Measurements from ENCODE around the gene LPP. TPM values are rescaled to one million over a fixed set of nuclear protein-coding genes. Genes with fewer than 3 reads are reported as not detected.

The LPP gene
- total RNA-seq, 1 experiment from 2014 or later, result 20.4 TPM

DNA sequence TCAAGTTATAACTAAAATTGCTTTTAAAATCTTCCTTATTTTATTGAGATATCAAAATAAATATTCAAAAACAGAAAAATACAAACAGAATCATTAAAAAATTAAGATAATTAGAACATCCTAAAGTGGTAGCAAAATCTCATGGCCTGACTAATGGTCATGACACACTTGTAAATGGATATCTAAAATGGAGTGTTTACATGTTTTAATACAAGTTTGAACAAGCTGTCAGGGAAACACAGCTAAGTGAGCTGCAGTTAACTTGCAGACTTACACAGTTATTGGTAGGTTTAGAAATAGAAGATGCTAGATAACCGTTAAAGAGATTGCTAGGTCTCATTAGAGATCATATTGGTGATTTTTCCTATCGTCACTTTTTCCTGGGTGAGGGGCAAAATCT, 242.3 kb downstream of the LPP start:
- Histone ChIP-seq H2AFZ (ENCODE audit: low read length) (no peak overlapping the region), H4K20me1 (ENCODE audit: low read length) (no peaks in the 10 kb centered on the region), H3K4me1 (ENCODE audit: insufficient read depth, low read length) (no peaks in the 10 kb centered on the region), H3F3A (ENCODE audit: low read length, unreplicated experiment) (no peaks in the 10 kb centered on the region), H3K9me2 (replicated peaks; ENCODE audit: low read length) (no peaks in the 10 kb centered on the region), H3K9ac (ENCODE audit: low read length) (no peak overlapping the region), H3K4me2 (ENCODE audit: low read length) (no peak overlapping the region), H3K36me3 (ENCODE audit: low read depth, low read length) (no peaks in the 10 kb centered on the region), H3K79me2 (ENCODE audit: low read length) (no peaks in the 10 kb centered on the region), H3K9me3 (ENCODE audit: low read length) (no peaks in the 10 kb centered on the region), H3K27me3 (ENCODE audit: low read length) (no peaks in the 10 kb centered on the region), H3K27ac (ENCODE audit: low read length) (no peak overlapping the region), H3K4me3 (ENCODE audit: low read length) (no peak overlapping the region)
- ChIA-PET CTCF (no interaction called here), POLR2A (ENCODE audit: unreplicated experiment) (no interaction called here)
- intact Hi-C loops (cut with micrococcal nuclease), result no loop called here
- no peak for DNase-seq
- no TSS peak for BruUV-seq (replicated peaks)
- no peak for TF ChIP-seq EZH2phosphoT487 (IDR thresholded peaks at IDR 0.05; ENCODE audit: borderline replicate concordance, low read length)
- TF ChIP-seq, protein P1, sequence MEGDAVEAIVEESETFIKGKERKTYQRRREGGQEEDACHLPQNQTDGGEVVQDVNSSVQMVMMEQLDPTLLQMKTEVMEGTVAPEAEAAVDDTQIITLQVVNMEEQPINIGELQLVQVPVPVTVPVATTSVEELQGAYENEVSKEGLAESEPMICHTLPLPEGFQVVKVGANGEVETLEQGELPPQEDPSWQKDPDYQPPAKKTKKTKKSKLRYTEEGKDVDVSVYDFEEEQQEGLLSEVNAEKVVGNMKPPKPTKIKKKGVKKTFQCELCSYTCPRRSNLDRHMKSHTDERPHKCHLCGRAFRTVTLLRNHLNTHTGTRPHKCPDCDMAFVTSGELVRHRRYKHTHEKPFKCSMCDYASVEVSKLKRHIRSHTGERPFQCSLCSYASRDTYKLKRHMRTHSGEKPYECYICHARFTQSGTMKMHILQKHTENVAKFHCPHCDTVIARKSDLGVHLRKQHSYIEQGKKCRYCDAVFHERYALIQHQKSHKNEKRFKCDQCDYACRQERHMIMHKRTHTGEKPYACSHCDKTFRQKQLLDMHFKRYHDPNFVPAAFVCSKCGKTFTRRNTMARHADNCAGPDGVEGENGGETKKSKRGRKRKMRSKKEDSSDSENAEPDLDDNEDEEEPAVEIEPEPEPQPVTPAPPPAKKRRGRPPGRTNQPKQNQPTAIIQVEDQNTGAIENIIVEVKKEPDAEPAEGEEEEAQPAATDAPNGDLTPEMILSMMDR (conservative IDR thresholded peaks at IDR 0.05; ENCODE audit: low read depth, low read length), result no peak
- TF ChIP-seq EZH2 (IDR thresholded peaks at IDR 0.05; ENCODE audit: low read length, unreplicated experiment), result no peak
- ATAC-seq, result no peak

GRCh38 chr3:188396900-188397299, 242.9 kb downstream of the LPP start:
- POLR2A ChIA-PET (ENCODE audit: unreplicated experiment), result no interaction called here
- Histone ChIP-seq H3K4me1 (ENCODE audit: insufficient read depth, low read length) (no peaks in the 10 kb centered on the region), H3K4me3 (ENCODE audit: low read length) (no peak overlapping the region), H3K36me3 (ENCODE audit: low read depth, low read length) (no peaks in the 10 kb centered on the region), H4K20me1 (ENCODE audit: low read length) (no peaks in the 10 kb centered on the region), H3K9me2 (replicated peaks; ENCODE audit: low read length) (no peaks in the 10 kb centered on the region), H3K4me2 (ENCODE audit: low read length) (no peak overlapping the region), H2AFZ (ENCODE audit: low read length) (no peak overlapping the region), H3K9me3 (ENCODE audit: low read length) (no peaks in the 10 kb centered on the region), H3K79me2 (ENCODE audit: low read length) (no peaks in the 10 kb centered on the region), H3K9ac (ENCODE audit: low read length) (no peak overlapping the region), H3K27ac (ENCODE audit: low read length) (no peak overlapping the region), H3K27me3 (ENCODE audit: low read length) (no peaks in the 10 kb centered on the region), H3F3A (ENCODE audit: low read length, unreplicated experiment) (no peaks in the 10 kb centered on the region)
- BruUV-seq (replicated peaks), result no TSS peak
- TF ChIP-seq EZH2 (IDR thresholded peaks at IDR 0.05; ENCODE audit: low read length, unreplicated experiment) (no peak), EZH2phosphoT487 (IDR thresholded peaks at IDR 0.05; ENCODE audit: borderline replicate concordance, low read length) (no peak)
- TF ChIP-seq, protein P1 (conservative IDR thresholded peaks at IDR 0.05; ENCODE audit: low read depth, low read length), result no peak
- DNase-seq (no peak), ATAC-seq (no peak)
- intact Hi-C loops (cut with micrococcal nuclease), result no loop called here
- CTCF ChIA-PET, result no interaction called here

DNA sequence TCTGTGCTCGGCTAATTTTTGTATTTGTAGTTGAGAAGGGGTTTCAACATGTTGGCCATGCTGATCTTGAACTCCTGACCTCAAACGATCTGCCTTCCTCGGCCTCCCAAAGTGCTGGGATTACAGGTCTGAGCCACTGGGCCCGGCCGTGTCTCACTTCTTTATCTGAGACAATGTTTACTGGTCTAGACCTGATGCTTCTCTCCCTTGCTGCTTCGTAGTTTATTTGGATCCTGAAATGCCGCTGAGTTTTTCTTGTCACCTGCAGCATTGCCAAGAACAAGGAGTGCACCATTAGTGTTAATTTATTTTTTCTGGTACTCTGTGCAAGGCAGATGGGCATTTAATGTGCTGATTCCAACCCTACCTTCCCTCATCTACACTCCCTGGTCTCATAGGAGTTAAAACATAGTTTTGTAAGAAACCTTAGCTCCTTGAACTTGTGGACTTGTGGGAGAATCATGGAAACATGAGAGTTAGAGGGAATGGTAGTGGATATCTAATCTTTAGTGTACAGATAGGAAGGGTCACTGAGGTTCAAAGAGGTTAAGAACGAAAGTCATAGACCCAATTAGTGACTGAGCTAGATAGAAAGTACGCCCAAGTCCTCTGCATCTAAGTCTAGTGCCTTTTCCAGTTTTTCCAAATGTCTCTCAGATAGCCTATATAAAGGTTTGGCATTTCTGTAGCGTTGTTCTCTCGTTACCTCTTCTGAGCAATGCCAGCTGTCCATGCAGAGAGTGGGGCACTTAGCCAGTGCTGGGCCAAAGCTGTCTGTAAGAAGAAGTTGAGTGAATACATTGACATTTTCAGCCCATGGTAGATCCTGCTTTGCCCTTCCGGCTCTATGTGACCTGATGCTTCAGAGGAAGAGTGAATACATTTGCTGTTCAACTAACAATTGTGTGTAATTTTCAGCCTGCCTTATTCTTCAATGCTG, 244.1 kb downstream of the LPP start:
- ChIA-PET POLR2A (ENCODE audit: unreplicated experiment) (no interaction called here), CTCF (no interaction called here)
- no peak overlapping the region for H3K4me2 ChIP-seq (ENCODE audit: low read length)
- H3K27me3 ChIP-seq (ENCODE audit: low read length), result no peaks in the 10 kb centered on the region
- H3K9me2 ChIP-seq (replicated peaks; ENCODE audit: low read length), result no peaks in the 10 kb centered on the region
- DNase-seq, result no peak
- H3K4me3 ChIP-seq (ENCODE audit: low read length), result no peak overlapping the region
- no peaks in the 10 kb centered on the region for H3K4me1 ChIP-seq (ENCODE audit: insufficient read depth, low read length)
- no peaks in the 10 kb centered on the region for H4K20me1 ChIP-seq (ENCODE audit: low read length)
- no peak overlapping the region for H3K27ac ChIP-seq (ENCODE audit: low read length)
- no peaks in the 10 kb centered on the region for H3K9me3 ChIP-seq (ENCODE audit: low read length)
- no TSS peak for BruUV-seq (replicated peaks)
- H3K79me2 ChIP-seq (ENCODE audit: low read length), result no peaks in the 10 kb centered on the region
- H3K9ac ChIP-seq (ENCODE audit: low read length), result no peak overlapping the region
- H3F3A ChIP-seq (ENCODE audit: low read length, unreplicated experiment), result no peaks in the 10 kb centered on the region
- no peaks in the 10 kb centered on the region for H3K36me3 ChIP-seq (ENCODE audit: low read depth, low read length)
- no peak overlapping the region for H2AFZ ChIP-seq (ENCODE audit: low read length)
- intact Hi-C loops (cut with micrococcal nuclease), result no loop called here
- TF ChIP-seq, protein P1 (conservative IDR thresholded peaks at IDR 0.05; ENCODE audit: low read depth, low read length), result no peak
- TF ChIP-seq EZH2 (IDR thresholded peaks at IDR 0.05; ENCODE audit: low read length, unreplicated experiment) (no peak), EZH2phosphoT487 (IDR thresholded peaks at IDR 0.05; ENCODE audit: borderline replicate concordance, low read length) (no peak)
- ATAC-seq, result no peak

All from PC-3 (cell line).